HepG2 (cell line): Measurements from ENCODE around the gene PEX14. TPM values are rescaled to one million over a fixed set of nuclear protein-coding genes. Genes with fewer than 3 reads are reported as not detected.

ENCODE experiments used
- ATAC-seq: fragments of 200-7000 bp; cut with Tn5 transposase; 3 replicates; pipeline ENCODE4 v1.9.1; 2020; ENCODE audit warnings: mild to moderate bottlenecking, moderate library complexity
- BruUV-seq: library from RNA; stranded (reverse); fragments of 400-500 nt; replicated peaks from 2 replicates; lab custom pipeline; 2021; lab: Mats Ljungman, UMichigan
- CTCF ChIA-PET: fragments of 300-600 bp; formaldehyde crosslinking; extraction: SDS; loops from one replicate; lab custom pipeline; 2021; ENCODE audit warnings: low total read pairs, inconsistent platforms, low intra/inter-chr PET ratio; lab: Yijun Ruan, JAX
- POLR2A ChIA-PET: fragments of 350-600 bp; sonication (Branson Sonifier 250); formaldehyde crosslinking; loops from one replicate; lab custom pipeline; 2020; ENCODE audit warnings: antibody characterized with exemption, inconsistent platforms; lab: Yijun Ruan, JAX
- DNase-seq: peaks from one replicate; pipeline ENCODE4 v3.0.0-alpha.2; 2015; ENCODE audit warnings: low spot score
- FAIRE-seq: peaks from 3 replicates; lab custom pipeline; 2011; peaks lifted over from hg19 to GRCh38; lab: Jason Lieb, UNC
- H2AFZ ChIP-seq: one replicate; pipeline ENCODE4 v1.6.1; 2011; ENCODE audit warnings: low read length, inconsistent platforms
- H3K27ac ChIP-seq: fragments of 300-600 bp; 3 replicates; pipeline ENCODE4 v1.8.0; 2011; ENCODE audit warnings: mixed run types, mild to moderate bottlenecking, mixed read lengths, low read length, inconsistent platforms; ENCODE audit not compliant: insufficient read depth; ENCODE audit errors: extremely low read length
- H3K27me3 ChIP-seq, 2 experiments: fragments of 200-600 bp in 1 of 2; 2 replicates in 1 of 2; 3 replicates in 1 of 2; pipeline versions ENCODE4 v1.6.0 to v1.8.0; 2011; ENCODE audit warnings: low read length in 2 of 2, mild to moderate bottlenecking in 2 of 2, moderate library complexity in 2 of 2, inconsistent platforms in 1 of 2; ENCODE audit not compliant: insufficient read depth in 2 of 2, control insufficient read depth in 1 of 2
- H3K36me3 ChIP-seq, 2 experiments: fragments of 200-600 bp in 1 of 2; replicated peaks in 1 of 2; 2 replicates in 1 of 2; 3 replicates in 1 of 2; pipeline versions ENCODE4 v1.5.1 to v1.8.0; 2011; ENCODE audit warnings: low read length in 2 of 2, inconsistent platforms in 1 of 2; ENCODE audit not compliant: insufficient read depth in 2 of 2, control insufficient read depth in 1 of 2
- H3K4me1 ChIP-seq: 2 replicates; pipeline ENCODE4 v1.5.1; 2012; ENCODE audit warnings: low read length, inconsistent platforms; ENCODE audit not compliant: insufficient read depth
- H3K4me2 ChIP-seq: 2 replicates; pipeline ENCODE4 v1.6.0; 2011; ENCODE audit warnings: low read depth, low read length, inconsistent platforms
- H3K4me3 ChIP-seq, 3 experiments: fragments of 200-600 bp in 1 of 3; sonication (generic), shearing (Covaris generic) in 1 of 3; replicated peaks in 1 of 3; 2 replicates each; pipeline ENCODE4 v1.5.1; 2011 to 2016; ENCODE audit warnings: low read length in 3 of 3, inconsistent platforms in 2 of 3, low read depth in 2 of 3, mild to moderate bottlenecking in 2 of 3, control low read depth in 1 of 3, mixed read lengths in 1 of 3; ENCODE audit not compliant: insufficient read depth in 1 of 3
- H3K79me2 ChIP-seq: one replicate; pipeline ENCODE4 v1.6.1; 2011; ENCODE audit warnings: low read length, inconsistent platforms; ENCODE audit not compliant: insufficient read depth
- H3K9ac ChIP-seq: 2 replicates; pipeline ENCODE4 v1.6.0; 2011; ENCODE audit warnings: mild to moderate bottlenecking, low read depth, low read length, inconsistent platforms; ENCODE audit not compliant: insufficient read depth
- H3K9me3 ChIP-seq: 2 replicates; pipeline ENCODE4 v1.5.1; 2012; ENCODE audit warnings: mild to moderate bottlenecking, low read length
- H4K20me1 ChIP-seq: 2 replicates; pipeline ENCODE4 v1.6.0; 2011; ENCODE audit warnings: inconsistent platforms, mild to moderate bottlenecking, low read length, moderate library complexity; ENCODE audit not compliant: insufficient read depth
- CEBPB ChIP-seq: IDR thresholded peaks from 2 replicates; pipeline ENCODE4 v1.6.1; 2011; ENCODE audit warnings: low read depth, low read length, improper control_type of control experiment, borderline replicate concordance
- EEA1 ChIP-seq: sonication (generic); formaldehyde crosslinking; IDR thresholded peaks from 2 replicates; pipeline ENCODE4 v1.5.1; 2020; ENCODE audit warnings: mild to moderate bottlenecking, missing genetic modification reagents, borderline replicate concordance
- ELF3 ChIP-seq: IDR thresholded peaks from 2 replicates; pipeline ENCODE4 v1.6.1; 2016; ENCODE audit warnings: missing genetic modification reagents, missing compliant biosample characterization
- FOXP1 ChIP-seq, 2 experiments: fragments of 450-650 bp in 1 of 2; IDR thresholded peaks; 2 replicates each; pipeline ENCODE4 v1.6.1; 2017 to 2018; ENCODE audit warnings: antibody characterized with exemption in 1 of 2
- FOXP4 ChIP-seq: sonication (generic); formaldehyde crosslinking; IDR thresholded peaks from 2 replicates; pipeline ENCODE4 v1.4.0; 2020; ENCODE audit warnings: missing genetic modification reagents
- IRX3 ChIP-seq: sonication (generic); formaldehyde crosslinking; IDR thresholded peaks from 2 replicates; pipeline ENCODE4 v1.8.1; 2023; ENCODE audit warnings: mild to moderate bottlenecking, low read depth, missing genetic modification reagents, borderline replicate concordance
- LCORL ChIP-seq, 2 experiments: fragments of 450-650 bp in 1 of 2; sonication (generic) in 1 of 2; formaldehyde crosslinking in 1 of 2; IDR thresholded peaks; 2 replicates each; pipeline versions ENCODE4 v1.5.0 to v1.6.1; 2017 to 2020; ENCODE audit warnings: antibody characterized with exemption in 1 of 2, missing genetic modification reagents in 1 of 2
- NCOA5 ChIP-seq: sonication (generic); formaldehyde crosslinking; IDR thresholded peaks from 2 replicates; pipeline ENCODE4 v1.4.0; 2020; ENCODE audit warnings: missing genetic modification reagents
- PAXIP1 ChIP-seq: sonication (generic); formaldehyde crosslinking; conservative IDR thresholded peaks from 2 replicates; pipeline ENCODE4 v1.4.0; 2020; ENCODE audit warnings: mild to moderate bottlenecking, missing genetic modification reagents, moderate library complexity
- SRF ChIP-seq: IDR thresholded peaks from 2 replicates; pipeline ENCODE4 v1.6.1; 2011; ENCODE audit warnings: mild to moderate bottlenecking, low read depth, low read length, moderate library complexity
- ZIK1 ChIP-seq: sonication (generic); formaldehyde crosslinking; IDR thresholded peaks from 2 replicates; pipeline ENCODE4 v1.5.0; 2020; ENCODE audit warnings: mild to moderate bottlenecking, low read depth, missing genetic modification reagents, borderline replicate concordance
- ZNF496 ChIP-seq: sonication (generic); formaldehyde crosslinking; IDR thresholded peaks from 2 replicates; pipeline ENCODE4 v1.8.1; 2023; ENCODE audit warnings: mild to moderate bottlenecking, moderate library complexity, missing genetic modification reagents; ENCODE audit not compliant: insufficient replicate concordance
- ZNF572 ChIP-seq: sonication (generic); formaldehyde crosslinking; IDR thresholded peaks from 2 replicates; pipeline ENCODE4 v1.5.1; 2020; ENCODE audit warnings: mild to moderate bottlenecking, missing genetic modification reagents
- ZNF670 ChIP-seq: sonication (generic); formaldehyde crosslinking; IDR thresholded peaks from 2 replicates; pipeline ENCODE4 v1.8.0; 2022; ENCODE audit warnings: mild to moderate bottlenecking, missing genetic modification reagents, borderline replicate concordance
- WGBS: methylation state at CpG from one replicate; pipeline ENCODE4 v1.1.6; 2017; ENCODE audit warnings: low lambda C conversion rate; 5-methylcytosine and 5-hydroxymethylcytosine counted together
- in situ Hi-C: cut with HindIII; loops from 2 replicates; pipeline ENCODE4 v1.10.0; 2017; ENCODE audit warnings: low pct_unique_long_range_greater_than_20kb; ENCODE audit not compliant: extremely low pct_ligation_motif_present
- intact Hi-C: fragments of 100-400 bp; cut with micrococcal nuclease; formaldehyde crosslinking; loops from one replicate; pipeline ENCODE4 v1.10.0; 2022; ENCODE audit not compliant: unreplicated experiment
- polyA plus RNA-seq, 8 experiments: library from polyadenylated mRNA; depleted of rRNA in 3 of 8; stranded (reverse) in 7 of 8; unstranded in 1 of 8; fragments of >200 nt; fragmentation: Illumina TruSeq in 4 of 8; extraction: Trizol in 4 of 8; gene quantifications; 2 replicates each; pipeline versions ENCODE4 v1.2.1 to v1.2.3, GENCODE V29; 2011 to 2016; ENCODE audit warnings: low read depth in 4 of 8, missing spikeins in 1 of 8, mixed read lengths in 1 of 8; ENCODE audit not compliant: insufficient read depth in 1 of 8
- total RNA-seq, 5 experiments: library from RNA; depleted of rRNA; stranded (reverse); fragments of >200 nt; fragmentation: Illumina TruSeq; extraction: Trizol; gene quantifications; 2 replicates each; pipeline ENCODE4 v1.2.3, GENCODE V29; 2016; ENCODE audit warnings: low read depth in 1 of 5
- TF ChIP-seq, protein P1 (sequence below): sonication (generic); formaldehyde crosslinking; IDR thresholded peaks from 2 replicates; pipeline ENCODE4 v1.4.0; 2020; ENCODE audit warnings: low read depth, missing genetic modification reagents

The PEX14 gene
- total and polyA plus RNA-seq, 2 of the 13 experiments (the other 11 are each of a cell fraction or from before 2014, with no cell fraction given) = 6.5 to 9.9 TPM

GRCh38 chr1:10591010-10591409, 116.3 kb downstream of the PEX14 start:
- WGBS = 33% methylated on average over 4 of the region's 4 CpGs
- Histone ChIP-seq H3K79me2 (no peaks in the 10 kb centered on the region), H3K4me1 (peaks cover 24% of the 10 kb centered on the region), H3K9ac (no peak overlapping the region), H4K20me1 (no peaks in the 10 kb centered on the region), H3K4me3 (no peak overlapping the region), H3K27me3 (no peaks in the 10 kb centered on the region), H3K9me3 (no peaks in the 10 kb centered on the region), H2AFZ (no peak overlapping the region), H3K4me2 (no peak overlapping the region; the same call in none of the 2 replicates), H3K27ac (no peak overlapping the region), H3K36me3 (no peaks in the 10 kb centered on the region; a peak in 1 of 5 replicates)
- POLR2A ChIA-PET = interaction anchor here (1.2 to 1.3 kb wide), 2 partner anchors 8 to 95 kb away, joined by 3 read pairs; no protein-coding TSS in a partner anchor
- no TSS peak for BruUV-seq
- CTCF ChIA-PET = no interaction called here
- in situ Hi-C loops (no loop called here), intact Hi-C loops (loop anchor here (10.0 kb wide), 1 partner anchor 76 kb away; no protein-coding TSS in a partner anchor)
- ATAC-seq = peak; percentile 57
- DNase-seq = peak; percentile 31
- peak; percentile 75 for FAIRE-seq
- TF ChIP-seq, protein P1, sequence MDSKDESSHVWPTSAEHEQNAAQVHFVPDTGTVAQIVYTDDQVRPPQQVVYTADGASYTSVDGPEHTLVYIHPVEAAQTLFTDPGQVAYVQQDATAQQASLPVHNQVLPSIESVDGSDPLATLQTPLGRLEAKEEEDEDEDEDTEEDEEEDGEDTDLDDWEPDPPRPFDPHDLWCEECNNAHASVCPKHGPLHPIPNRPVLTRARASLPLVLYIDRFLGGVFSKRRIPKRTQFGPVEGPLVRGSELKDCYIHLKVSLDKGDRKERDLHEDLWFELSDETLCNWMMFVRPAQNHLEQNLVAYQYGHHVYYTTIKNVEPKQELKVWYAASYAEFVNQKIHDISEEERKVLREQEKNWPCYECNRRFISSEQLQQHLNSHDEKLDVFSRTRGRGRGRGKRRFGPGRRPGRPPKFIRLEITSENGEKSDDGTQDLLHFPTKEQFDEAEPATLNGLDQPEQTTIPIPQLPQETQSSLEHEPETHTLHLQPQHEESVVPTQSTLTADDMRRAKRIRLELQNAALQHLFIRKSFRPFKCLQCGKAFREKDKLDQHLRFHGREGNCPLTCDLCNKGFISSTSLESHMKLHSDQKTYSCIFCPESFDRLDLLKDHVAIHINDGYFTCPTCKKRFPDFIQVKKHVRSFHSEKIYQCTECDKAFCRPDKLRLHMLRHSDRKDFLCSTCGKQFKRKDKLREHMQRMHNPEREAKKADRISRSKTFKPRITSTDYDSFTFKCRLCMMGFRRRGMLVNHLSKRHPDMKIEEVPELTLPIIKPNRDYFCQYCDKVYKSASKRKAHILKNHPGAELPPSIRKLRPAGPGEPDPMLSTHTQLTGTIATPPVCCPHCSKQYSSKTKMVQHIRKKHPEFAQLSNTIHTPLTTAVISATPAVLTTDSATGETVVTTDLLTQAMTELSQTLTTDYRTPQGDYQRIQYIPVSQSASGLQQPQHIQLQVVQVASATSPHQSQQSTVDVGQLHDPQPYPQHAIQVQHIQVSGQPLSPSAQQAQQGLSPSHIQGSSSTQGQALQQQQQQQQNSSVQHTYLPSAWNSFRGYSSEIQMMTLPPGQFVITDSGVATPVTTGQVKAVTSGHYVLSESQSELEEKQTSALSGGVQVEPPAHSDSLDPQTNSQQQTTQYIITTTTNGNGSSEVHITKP (CRISPR knock-in tag) = no peak
- TF ChIP-seq LCORL (IDR thresholded peaks at IDR 0.05) (no peak), LCORL (CRISPR knock-in tag; IDR thresholded peaks at IDR 0.05) (peak; percentile 51; the same call in 1 of the 2 replicates), ZNF572 (CRISPR knock-in tag) (no peak), IRX3 (CRISPR knock-in tag) (no peak), EEA1 (CRISPR knock-in tag) (no peak), FOXP4 (peak; percentile 26; the same call in 1 of the 2 replicates), CEBPB (peak; percentile 24; the same call in 1 of the 2 replicates), FOXP1 (IDR thresholded peaks at IDR 0.05) (no peak), FOXP1 (CRISPR knock-in tag; IDR thresholded peaks at IDR 0.05) (peak; percentile 35; the same call in 1 of the 2 replicates), PAXIP1 (peak; percentile 41; the same call in 1 of the 2 replicates), ZIK1 (CRISPR knock-in tag) (no peak), ZNF670 (CRISPR knock-in tag) (no peak), ELF3 (0 out of 2 replicates have a peak, but pooled peaks have one; percentile 14), ZNF496 (CRISPR knock-in tag) (no peak), SRF (no peak), NCOA5 (CRISPR knock-in tag) (no peak)
